Natural killer cell (primary cell): Measurements from ENCODE around the gene SDHD. TPM values are rescaled to one million over a fixed set of nuclear protein-coding genes. Genes with fewer than 3 reads are reported as not detected.
"Not testable (repeated sequence)": the region's sequence is repeated elsewhere in the genome, so short reads cannot be mapped to it uniquely, and the experiment has no call there.

Experiments used
- ATAC-seq, 3 donors: fragments of 150-1000 bp in 2 of 3; fragments of 200-7000 bp in 1 of 3; cut with Tn5 transposase; 1 replicate in 1 of 3; 2 replicates in 2 of 3; pipeline ENCODE4 v1.10.0; 2021; ENCODE audit warnings: mild to moderate bottlenecking in 2 of 3, moderate library complexity in 2 of 3
- DNase-seq, 2 donors: peaks; one replicate each; pipeline versions ENCODE4 v3.0.0 to v3.0.0-alpha.2; 2013 to 2021; ENCODE audit warnings: mixed read lengths in 1 of 2
- H3K27ac ChIP-seq: one replicate; pipeline ENCODE4 v1.5.1; 2013; ENCODE audit warnings: mild to moderate bottlenecking, low read length
- H3K27me3 ChIP-seq: one replicate; pipeline ENCODE4 v1.6.1; 2013; ENCODE audit warnings: low read length; ENCODE audit not compliant: control insufficient read depth, insufficient read depth
- H3K36me3 ChIP-seq: one replicate; pipeline ENCODE4 v1.6.1; 2013; ENCODE audit warnings: low read length; ENCODE audit not compliant: control insufficient read depth, insufficient read depth
- H3K4me1 ChIP-seq: one replicate; pipeline ENCODE4 v1.6.1; 2013; ENCODE audit warnings: low read length; ENCODE audit not compliant: control insufficient read depth, insufficient read depth
- H3K4me3 ChIP-seq: one replicate; pipeline ENCODE4 v1.5.1; 2013; ENCODE audit warnings: low read length
- H3K9me3 ChIP-seq: one replicate; pipeline ENCODE4 v1.6.1; 2013; ENCODE audit warnings: low read length; ENCODE audit not compliant: control insufficient read depth, insufficient read depth
- H3K27ac Mint-ChIP-seq, 2 donors: one replicate each; pipeline ENCODE4 v1.8.0; 2022; ENCODE audit warnings: mild to moderate bottlenecking in 2 of 2, mixed read lengths in 2 of 2, moderate library complexity in 1 of 2
- H3K27me3 Mint-ChIP-seq, 2 donors: one replicate each; pipeline ENCODE4 v1.8.0; 2022; ENCODE audit warnings: low read depth in 2 of 2, mixed read lengths in 2 of 2
- H3K36me3 Mint-ChIP-seq: one replicate; pipeline ENCODE4 v1.8.0; 2022; ENCODE audit warnings: mixed read lengths
- H3K4me1 Mint-ChIP-seq, 2 donors: one replicate each; pipeline ENCODE4 v1.8.0; 2022; ENCODE audit warnings: mixed read lengths in 2 of 2
- H3K4me3 Mint-ChIP-seq: one replicate; pipeline ENCODE4 v1.8.0; 2022; ENCODE audit warnings: mild to moderate bottlenecking, moderate library complexity, mixed read lengths
- H3K9me3 Mint-ChIP-seq, 2 donors: one replicate each; pipeline ENCODE4 v1.8.0; 2022; ENCODE audit warnings: mixed read lengths in 2 of 2
- CTCF ChIP-seq: fragments of 200-600 bp; IDR thresholded peaks from one replicate; pipeline ENCODE4 v1.8.0; 2022; ENCODE audit warnings: antibody characterized with exemption
- WGBS: methylation state at CpG from one replicate; pipeline ENCODE4 v1.1.7; 2013; ENCODE audit warnings: missing lambda C conversion rate; ENCODE audit not compliant: insufficient coverage; 5-methylcytosine and 5-hydroxymethylcytosine counted together
- intact Hi-C: fragments of 100-400 bp; cut with micrococcal nuclease; formaldehyde crosslinking; loops from one replicate; pipeline ENCODE4 v1.14.2; 2022
- total RNA-seq, 4 donors: library from RNA; stranded (reverse); fragments of 120-200 nt in 1 of 4; gene quantifications; one replicate each; pipeline versions ENCODE4 v1.2.3 to v1.2.4, GENCODE V29; 2013 to 2022

SDHD gene
- total RNA-seq, 3 donors from 2014 or later (not counting 1 experiment from before 2014, with no cell fraction given) = 46.8 to 55.0 (median 52.3) TPM

GRCh38 chr11:112042961-112043304 is 43.7 kb upstream of the SDHD start:
- Histone ChIP-seq H3K27me3 (no peaks in the 10 kb centered on the region), H3K27ac (no peak overlapping the region), H3K9me3 (no peaks in the 10 kb centered on the region), H3K4me1 (no peaks in the 10 kb centered on the region), H3K36me3 (peaks cover 57% of the 10 kb centered on the region), H3K4me3 (no peak overlapping the region)
- intact Hi-C loops = no loop called here
- DNase-seq = no peak
- Mint-ChIP-seq H3K36me3 (peaks cover 13% of the 10 kb centered on the region), H3K9me3 (no peaks in the 10 kb centered on the region), H3K4me3 (no peak overlapping the region), H3K27ac (no peak overlapping the region), H3K27me3 (no peaks in the 10 kb centered on the region), H3K4me1 (peaks cover 8 to 14% of the 10 kb centered on the region in 2 donors)
- no CpG with 5 or more reads among the region's 2 CpGs for WGBS
- TF ChIP-seq CTCF = no peak
- ATAC-seq = no peak

- Mint-ChIP-seq H3K9me3 (no peaks in the 10 kb centered on the region), H3K4me1 (peaks cover 8 to 14% of the 10 kb centered on the region in 2 donors), H3K27ac (no peak overlapping the region), H3K27me3 (no peaks in the 10 kb centered on the region), H3K4me3 (no peak overlapping the region), H3K36me3 (peaks cover 7% of the 10 kb centered on the region)
- Histone ChIP-seq H3K4me3 (no peak overlapping the region), H3K4me1 (no peaks in the 10 kb centered on the region), H3K9me3 (no peaks in the 10 kb centered on the region), H3K36me3 (peaks cover 50% of the 10 kb centered on the region), H3K27me3 (no peaks in the 10 kb centered on the region), H3K27ac (no peak overlapping the region)
- ATAC-seq = no peak
- no peak for TF ChIP-seq CTCF
- 99% methylated on average over 4 of the region's 4 CpGs for WGBS
- DNase-seq = no peak
- intact Hi-C loops = no loop called here
Observed at GRCh38 chr11:112044961-112045360, 41.7 kb upstream of the SDHD start.

- H3K4me1 ChIP-seq, H3K36me3 Mint-ChIP-seq, ATAC-seq, H3K4me3 Mint-ChIP-seq, DNase-seq, H3K9me3 Mint-ChIP-seq, H3K27ac ChIP-seq, intact Hi-C loops, H3K4me3 ChIP-seq, H3K27me3 Mint-ChIP-seq, H3K27me3 ChIP-seq, H3K27ac Mint-ChIP-seq, H3K9me3 ChIP-seq: not testable (repeated sequence)
- 100% methylated on average over 1 of the region's 2 CpGs for WGBS
- H3K36me3 ChIP-seq = peaks cover 46% of the 10 kb centered on the region
- peaks cover 7 to 13% of the 10 kb centered on the region in 2 donors for H3K4me1 Mint-ChIP-seq
Observed at GRCh38 chr11:112046647-112047046, 40.0 kb upstream of the SDHD start.

- H3K4me3 Mint-ChIP-seq, H3K4me3 ChIP-seq, H3K27me3 Mint-ChIP-seq, H3K27ac ChIP-seq, H3K9me3 ChIP-seq, H3K9me3 Mint-ChIP-seq, ATAC-seq, H3K27me3 ChIP-seq, DNase-seq, H3K4me1 ChIP-seq, intact Hi-C loops, H3K4me1 Mint-ChIP-seq: not testable (repeated sequence)
- H3K36me3 ChIP-seq = peaks cover 49% of the 10 kb centered on the region
- H3K36me3 Mint-ChIP-seq = peaks cover 10% of the 10 kb centered on the region
- WGBS = 94% methylated on average over 3 of the region's 3 CpGs
- H3K27ac Mint-ChIP-seq = peak overlapping the region in 1 of 2 donors; percentile 54
Observed at GRCh38 chr11:112048256-112048655, 38.4 kb upstream of the SDHD start.

GRCh38 chr11:112049777-112050176 is 36.9 kb upstream of the SDHD start:
- Mint-ChIP-seq H3K36me3 (peaks cover 10% of the 10 kb centered on the region), H3K27me3 (no peaks in the 10 kb centered on the region), H3K9me3 (no peaks in the 10 kb centered on the region), H3K27ac (no peak overlapping the region), H3K4me1 (peaks cover 0 to 5% of the 10 kb centered on the region in 2 donors), H3K4me3 (no peak overlapping the region)
- no peaks in the 10 kb centered on the region for H3K4me1 ChIP-seq
- TF ChIP-seq CTCF = no peak
- no peak overlapping the region for H3K27ac ChIP-seq
- ATAC-seq (no peak), DNase-seq (no peak)
- no peak overlapping the region for H3K4me3 ChIP-seq
- intact Hi-C loops = no loop called here
- no peaks in the 10 kb centered on the region for H3K9me3 ChIP-seq
- 47% methylated on average over 2 of the region's 2 CpGs for WGBS
- no peaks in the 10 kb centered on the region for H3K27me3 ChIP-seq
- peaks cover 49% of the 10 kb centered on the region for H3K36me3 ChIP-seq
